Measurements from ENCODE around the gene ETFA.

GRCh38 chr15:76270876-76271275 lies 40.4 kb downstream of the ETFA start:
- TF ChIP-seq CTCF (conservative IDR thresholded peaks at IDR 0.05 in 1 of 2, IDR thresholded peaks at IDR 0.05 in 1 of 2; ENCODE audit: extremely low read depth in 1 of 2, insufficient read depth in 1 of 2, low read depth in 1 of 2, low read length in 2 of 2), result no peak
- TF ChIP-seq EZH2 (IDR thresholded peaks at IDR 0.05; ENCODE audit: borderline replicate concordance, low read length), result no peak
